ENCODE measurements around the gene SPTBN4. TPM values are rescaled to one million over a fixed set of nuclear protein-coding genes. Genes with fewer than 3 reads are reported as not detected.
"Not testable (repeated sequence)": the region's sequence is repeated elsewhere in the genome, so short reads cannot be mapped to it uniquely, and the experiment has no call there.

Gene SPTBN4
- total RNA-seq, 2 experiments from 2014 or later, result 0.47 TPM; not detected in 1

DNA sequence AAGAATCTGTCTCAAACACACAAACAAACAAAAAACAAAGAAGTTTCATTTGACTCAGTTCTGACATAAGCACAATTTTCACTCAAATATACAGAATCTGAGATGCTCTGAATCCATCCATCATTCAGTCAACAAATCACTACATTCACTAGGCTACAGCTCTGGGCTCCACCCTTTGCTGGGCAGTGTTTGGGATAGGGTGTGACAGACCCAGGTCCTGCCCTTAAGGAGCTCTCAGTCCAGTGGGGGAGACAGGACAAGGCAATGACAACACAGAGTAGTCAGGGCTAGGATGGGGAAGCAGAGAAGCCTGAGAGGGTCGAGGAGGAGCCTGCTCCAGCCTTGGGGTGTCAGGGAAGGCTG, 45.3 kb downstream of the SPTBN4 start:
- Mint-ChIP-seq H3K27me3 (ENCODE audit: low read depth) (peaks cover 43% of the 10 kb centered on the region), H3K36me3 (ENCODE audit: low read depth) (no peaks in the 10 kb centered on the region), H3K27ac (no peak overlapping the region), H3K9me3 (ENCODE audit: insufficient read depth) (no peaks in the 10 kb centered on the region), H3K4me1 (ENCODE audit: low read depth) (peaks cover 2% of the 10 kb centered on the region), H3K4me3 (no peak overlapping the region)
- POLR2A ChIA-PET, result no interaction called here
- CTCF ChIA-PET, result interaction anchor here (1.5 kb wide), 1 partner anchor 37 kb away, joined by 5 read pairs; no protein-coding TSS in a partner anchor
- no peak for ATAC-seq
- DNase-seq, result no peak

DNA sequence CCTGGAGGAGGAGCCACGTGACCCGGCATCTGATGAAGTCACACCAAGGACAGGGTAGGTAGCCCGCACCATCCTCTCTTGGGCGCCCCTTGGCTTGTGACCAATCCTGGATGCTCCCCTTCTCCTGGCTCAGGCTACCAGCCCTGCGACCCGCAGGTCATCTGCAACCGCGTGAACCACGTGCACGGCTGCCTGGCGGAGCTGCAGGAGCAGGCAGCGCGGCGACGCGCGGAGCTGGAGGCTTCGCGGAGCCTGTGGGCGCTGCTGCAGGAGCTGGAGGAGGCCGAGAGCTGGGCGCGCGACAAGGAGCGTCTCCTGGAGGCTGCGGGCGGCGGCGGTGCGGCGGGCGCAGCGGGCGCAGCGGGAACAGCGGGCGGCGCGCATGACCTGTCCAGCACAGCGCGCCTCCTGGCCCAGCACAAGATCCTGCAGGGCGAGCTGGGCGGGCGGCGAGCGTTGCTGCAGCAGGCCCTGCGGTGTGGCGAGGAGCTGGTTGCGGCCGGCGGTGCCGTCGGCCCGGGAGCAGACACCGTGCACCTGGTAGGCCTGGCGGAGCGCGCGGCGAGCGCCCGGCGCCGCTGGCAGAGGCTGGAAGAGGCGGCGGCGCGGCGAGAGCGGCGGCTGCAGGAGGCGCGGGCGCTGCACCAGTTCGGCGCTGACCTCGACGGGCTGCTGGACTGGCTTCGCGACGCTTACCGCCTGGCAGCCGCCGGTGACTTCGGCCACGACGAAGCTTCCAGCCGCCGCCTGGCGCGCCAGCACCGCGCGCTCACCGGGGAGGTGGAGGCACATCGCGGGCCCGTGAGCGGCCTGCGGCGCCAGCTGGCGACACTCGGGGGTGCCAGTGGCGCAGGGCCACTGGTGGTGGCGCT, 45.9 kb downstream of the SPTBN4 start:
- ChIA-PET CTCF (interaction anchor here (0.9 to 1.5 kb wide), 3 partner anchors 37 to 207 kb away, joined by 3 to 5 read pairs (median 3); no protein-coding TSS in a partner anchor), POLR2A (no interaction called here)
- DNase-seq, result no peak
- Mint-ChIP-seq H3K4me1 (ENCODE audit: low read depth) (peaks cover 2% of the 10 kb centered on the region), H3K27me3 (ENCODE audit: low read depth) (peaks cover 45% of the 10 kb centered on the region), H3K9me3 (ENCODE audit: insufficient read depth) (no peaks in the 10 kb centered on the region), H3K36me3 (ENCODE audit: low read depth) (no peaks in the 10 kb centered on the region), H3K27ac (no peak overlapping the region), H3K4me3 (no peak overlapping the region)
- peak; percentile 55 for ATAC-seq

DNA sequence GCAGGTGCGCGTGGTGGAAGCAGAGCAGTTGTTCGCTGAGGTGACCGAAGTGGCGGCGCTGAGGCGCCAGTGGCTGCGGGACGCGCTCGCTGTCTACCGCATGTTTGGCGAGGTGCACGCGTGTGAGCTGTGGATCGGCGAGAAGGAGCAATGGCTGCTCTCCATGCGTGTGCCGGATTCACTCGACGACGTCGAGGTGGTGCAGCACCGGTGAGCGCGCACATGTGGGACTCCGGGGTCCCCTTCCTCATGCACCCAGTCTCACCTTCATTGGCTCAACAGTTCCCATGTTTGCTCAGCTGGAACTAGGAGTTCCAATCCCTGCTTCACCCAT, 46.5 kb downstream of the SPTBN4 start:
- Mint-ChIP-seq H3K4me1 (ENCODE audit: low read depth) (peaks cover 2% of the 10 kb centered on the region), H3K27me3 (ENCODE audit: low read depth) (peaks cover 45% of the 10 kb centered on the region), H3K9me3 (ENCODE audit: insufficient read depth) (no peaks in the 10 kb centered on the region), H3K36me3 (ENCODE audit: low read depth) (no peaks in the 10 kb centered on the region), H3K27ac (no peak overlapping the region), H3K4me3 (no peak overlapping the region)
- ChIA-PET CTCF (interaction anchor here (0.9 to 1.3 kb wide), 2 partner anchors 71 to 208 kb away, joined by 3 read pairs; no protein-coding TSS in a partner anchor), POLR2A (no interaction called here)
- DNase-seq (no peak), ATAC-seq (no peak)

DNA sequence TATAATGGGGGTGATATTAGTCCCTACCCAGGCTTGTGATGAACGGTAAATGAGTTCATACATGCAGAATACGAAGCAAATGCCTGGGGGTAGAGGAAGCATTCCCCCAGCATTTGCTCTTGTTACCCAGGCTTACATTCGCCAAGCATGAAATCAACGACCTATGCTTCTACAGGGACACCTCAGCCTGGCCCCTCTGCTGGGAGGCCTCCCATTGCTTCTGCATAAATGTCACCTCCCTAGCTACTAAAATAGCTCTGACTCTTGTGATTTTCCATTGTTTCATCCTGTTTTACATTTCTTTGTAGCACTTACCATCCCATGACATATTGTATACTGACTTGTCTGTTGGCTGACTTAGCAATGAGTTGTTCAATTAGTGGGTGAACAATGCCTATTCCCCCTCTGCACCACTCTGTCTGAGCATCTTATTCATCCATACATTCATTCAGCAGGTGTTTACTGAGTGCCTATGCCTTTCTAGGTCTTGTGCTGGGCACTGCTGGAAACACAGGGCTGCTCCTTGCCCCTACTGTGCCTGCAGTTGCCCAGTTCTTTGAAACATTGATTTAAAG, 47.0 kb downstream of the SPTBN4 start:
- Mint-ChIP-seq H3K27ac (no peak overlapping the region), H3K27me3 (ENCODE audit: low read depth) (peaks cover 42% of the 10 kb centered on the region), H3K4me3 (no peak overlapping the region), H3K4me1 (ENCODE audit: low read depth) (peaks cover 2% of the 10 kb centered on the region), H3K9me3 (ENCODE audit: insufficient read depth) (no peaks in the 10 kb centered on the region), H3K36me3 (ENCODE audit: low read depth) (no peaks in the 10 kb centered on the region)
- no peak for ATAC-seq
- DNase-seq, result no peak
- CTCF ChIA-PET, result interaction anchor here (1.3 kb wide), 1 partner anchor 208 kb away, joined by 3 read pairs; no protein-coding TSS in a partner anchor
- POLR2A ChIA-PET, result no interaction called here

DNA sequence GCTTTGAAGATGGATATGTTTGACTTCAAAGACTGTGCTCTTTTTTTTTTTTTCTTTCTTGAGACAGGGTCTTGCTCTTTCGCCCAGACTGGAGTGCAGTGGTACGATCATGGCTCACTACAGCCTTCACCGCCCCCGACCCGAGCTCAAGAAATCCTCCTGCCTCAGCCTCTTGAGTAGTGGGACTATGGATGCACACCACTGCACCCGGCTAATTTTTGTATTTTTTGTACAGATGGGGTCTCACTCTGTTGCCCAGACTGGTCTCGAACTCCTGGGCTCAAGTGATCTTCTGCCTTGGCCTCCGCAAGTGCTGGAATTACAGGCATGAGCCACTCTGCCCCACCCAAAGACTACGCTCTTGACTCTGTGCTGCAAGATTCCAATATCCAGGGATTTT, 50.4 kb downstream of the SPTBN4 start:
- DNase-seq (no peak), ATAC-seq (no peak)
- Mint-ChIP-seq H3K9me3 (ENCODE audit: insufficient read depth) (no peaks in the 10 kb centered on the region), H3K4me3 (no peak overlapping the region), H3K36me3 (ENCODE audit: low read depth) (no peaks in the 10 kb centered on the region), H3K27me3 (ENCODE audit: low read depth) (peaks cover 38% of the 10 kb centered on the region), H3K27ac (no peak overlapping the region), H3K4me1 (ENCODE audit: low read depth) (no peaks in the 10 kb centered on the region)
- CTCF ChIA-PET, result no interaction called here
- POLR2A ChIA-PET, result no interaction called here

DNA sequence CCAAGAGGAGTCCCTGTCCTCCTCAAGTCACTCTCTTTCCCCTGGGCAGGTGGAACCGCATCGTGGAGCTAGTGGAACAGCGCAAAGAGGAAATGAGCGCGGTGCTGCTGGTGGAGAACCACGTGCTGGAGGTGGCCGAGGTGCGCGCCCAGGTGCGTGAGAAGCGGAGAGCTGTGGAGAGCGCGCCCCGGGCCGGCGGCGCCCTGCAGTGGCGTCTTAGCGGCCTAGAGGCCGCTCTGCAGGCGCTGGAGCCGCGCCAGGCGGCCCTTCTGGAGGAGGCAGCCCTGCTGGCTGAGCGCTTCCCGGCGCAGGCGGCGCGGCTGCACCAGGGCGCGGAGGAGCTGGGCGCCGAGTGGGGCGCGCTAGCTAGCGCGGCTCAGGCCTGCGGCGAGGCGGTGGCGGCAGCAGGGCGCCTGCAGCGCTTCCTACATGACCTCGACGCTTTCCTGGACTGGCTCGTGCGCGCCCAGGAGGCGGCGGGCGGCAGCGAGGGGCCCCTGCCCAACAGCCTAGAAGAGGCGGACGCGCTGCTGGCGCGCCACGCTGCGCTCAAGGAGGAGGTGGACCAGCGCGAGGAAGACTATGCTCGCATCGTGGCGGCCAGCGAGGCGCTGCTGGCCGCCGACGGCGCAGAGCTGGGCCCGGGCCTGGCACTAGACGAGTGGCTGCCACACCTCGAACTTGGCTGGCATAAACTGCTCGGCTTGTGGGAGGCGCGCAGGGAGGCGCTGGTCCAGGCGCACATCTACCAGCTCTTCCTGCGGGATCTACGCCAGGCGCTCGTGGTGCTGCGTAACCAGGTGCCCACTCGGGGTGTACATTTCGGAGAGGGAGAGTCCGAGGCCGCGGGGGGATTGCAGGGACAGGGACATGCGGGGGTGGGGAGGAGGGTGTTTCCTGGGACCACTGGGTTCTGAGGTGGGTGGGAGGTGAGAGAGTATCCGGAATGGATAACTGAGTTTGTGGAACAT, 52.8 kb downstream of the SPTBN4 start:
- DNase-seq (no peak), ATAC-seq (no peak)
- no peaks in the 10 kb centered on the region for H3K4me1 Mint-ChIP-seq (ENCODE audit: low read depth)
- no peaks in the 10 kb centered on the region for H3K36me3 Mint-ChIP-seq (ENCODE audit: low read depth)
- H3K27me3 Mint-ChIP-seq (ENCODE audit: low read depth), result peaks cover 23% of the 10 kb centered on the region
- no peak overlapping the region for H3K4me3 Mint-ChIP-seq
- no peak overlapping the region for H3K27ac Mint-ChIP-seq
- CTCF ChIA-PET, result interaction anchor here (0.8 to 1.1 kb wide), 2 partner anchors 29 to 115 kb away, joined by 3 read pairs; no protein-coding TSS in a partner anchor
- no peaks in the 10 kb centered on the region for H3K9me3 Mint-ChIP-seq (ENCODE audit: insufficient read depth)
- POLR2A ChIA-PET, result interaction anchor here (0.7 kb wide), 1 partner anchor 193 kb away, joined by 3 read pairs; no protein-coding TSS in a partner anchor

DNA sequence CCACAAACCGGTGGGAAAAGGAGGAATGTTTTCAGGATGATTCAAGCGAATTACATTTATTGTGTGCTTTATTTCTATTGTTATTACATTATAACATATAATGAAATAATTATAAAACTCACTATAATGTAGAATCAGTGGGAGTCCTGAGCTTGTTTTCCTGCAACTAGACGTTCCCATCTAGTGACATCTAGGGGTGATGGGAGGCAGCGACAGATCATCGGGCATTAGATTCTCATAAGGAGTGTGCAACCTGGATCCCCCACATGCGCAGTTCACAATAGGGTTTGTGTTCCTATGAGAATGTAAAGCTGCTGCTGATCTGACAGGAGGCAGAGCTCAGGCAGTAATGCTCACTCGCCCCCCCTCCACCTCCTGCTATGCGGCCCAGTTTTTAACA, 54.5 kb downstream of the SPTBN4 start:
- H3K9me3 Mint-ChIP-seq (ENCODE audit: insufficient read depth), result no peaks in the 10 kb centered on the region
- ATAC-seq (no peak), DNase-seq (no peak)
- H3K27me3 Mint-ChIP-seq (ENCODE audit: low read depth), result peaks cover 24% of the 10 kb centered on the region
- H3K4me1 Mint-ChIP-seq (ENCODE audit: low read depth), result no peaks in the 10 kb centered on the region
- H3K4me3 Mint-ChIP-seq, result no peak overlapping the region
- H3K36me3 Mint-ChIP-seq (ENCODE audit: low read depth), result no peaks in the 10 kb centered on the region
- POLR2A ChIA-PET, result no interaction called here
- CTCF ChIA-PET, result interaction anchor here (0.5 to 1.6 kb wide), 6 partner anchors 13 to 216 kb away, joined by 3 to 7 read pairs (median 4); no protein-coding TSS in a partner anchor
- H3K27ac Mint-ChIP-seq, result no peak overlapping the region

DNA sequence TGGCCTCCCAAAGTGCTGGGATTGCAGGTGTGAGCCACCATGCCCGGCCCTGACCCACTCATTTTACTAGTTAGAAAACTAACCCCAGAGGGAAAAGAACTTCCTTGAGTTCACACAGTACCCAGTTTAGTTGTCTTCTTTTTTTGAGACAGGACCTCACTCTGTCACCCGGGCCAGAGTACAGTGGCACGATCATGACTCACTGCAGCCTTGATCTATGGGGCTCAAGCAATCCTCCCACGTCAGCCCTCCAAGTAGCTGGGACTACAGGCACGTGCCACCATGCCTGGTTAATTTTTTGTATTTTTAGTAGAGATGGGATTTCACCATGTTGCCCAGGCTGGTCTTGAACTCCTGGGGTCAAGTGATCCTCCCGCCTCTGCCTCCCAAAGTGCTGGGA, 55.1 kb downstream of the SPTBN4 start:
- POLR2A ChIA-PET; DNase-seq; H3K27ac Mint-ChIP-seq; ATAC-seq; H3K4me3 Mint-ChIP-seq; H3K9me3 Mint-ChIP-seq (ENCODE audit: insufficient read depth); H3K4me1 Mint-ChIP-seq (ENCODE audit: low read depth); H3K36me3 Mint-ChIP-seq (ENCODE audit: low read depth): not testable (repeated sequence)
- peaks cover 22% of the 10 kb centered on the region for H3K27me3 Mint-ChIP-seq (ENCODE audit: low read depth)
- CTCF ChIA-PET, result interaction anchor here (1.2 to 1.6 kb wide), 4 partner anchors 14 to 217 kb away, joined by 3 to 7 read pairs (median 4); no protein-coding TSS in a partner anchor

DNA sequence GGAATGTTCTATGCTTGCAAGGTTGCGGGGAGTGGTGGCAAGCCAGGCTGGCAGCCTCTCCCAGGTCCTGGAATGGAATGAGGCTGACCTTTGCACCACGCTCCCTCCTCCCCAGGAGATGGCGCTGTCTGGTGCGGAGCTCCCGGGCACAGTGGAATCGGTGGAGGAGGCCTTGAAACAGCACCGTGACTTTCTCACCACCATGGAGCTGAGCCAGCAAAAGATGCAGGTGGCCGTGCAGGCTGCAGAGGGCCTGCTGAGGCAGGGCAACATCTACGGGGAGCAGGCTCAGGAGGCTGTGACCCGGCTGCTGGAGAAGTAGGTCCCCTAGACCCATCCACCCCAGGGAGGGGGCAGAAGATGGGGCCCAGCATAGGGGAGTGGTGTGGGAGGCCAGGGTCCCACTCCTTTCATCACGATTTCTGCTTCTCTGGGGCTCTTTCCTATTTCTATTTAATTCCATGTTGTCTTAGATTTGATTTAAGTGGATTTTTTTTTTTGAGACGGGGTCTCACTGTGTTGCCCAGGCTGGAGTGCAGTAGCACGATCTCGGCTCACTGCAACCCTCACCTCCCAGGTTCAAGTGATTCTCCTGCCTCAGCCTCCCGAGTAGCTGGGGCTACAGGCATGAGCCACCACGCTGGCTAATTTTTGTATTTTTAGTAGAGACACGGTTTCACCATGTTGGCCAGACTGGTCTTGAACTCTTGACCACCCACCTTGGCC, 56.7 kb downstream of the SPTBN4 start:
- H3K27me3 Mint-ChIP-seq (ENCODE audit: low read depth), result peaks cover 18% of the 10 kb centered on the region
- H3K4me1 Mint-ChIP-seq (ENCODE audit: low read depth), result no peaks in the 10 kb centered on the region
- POLR2A ChIA-PET, result no interaction called here

DNA sequence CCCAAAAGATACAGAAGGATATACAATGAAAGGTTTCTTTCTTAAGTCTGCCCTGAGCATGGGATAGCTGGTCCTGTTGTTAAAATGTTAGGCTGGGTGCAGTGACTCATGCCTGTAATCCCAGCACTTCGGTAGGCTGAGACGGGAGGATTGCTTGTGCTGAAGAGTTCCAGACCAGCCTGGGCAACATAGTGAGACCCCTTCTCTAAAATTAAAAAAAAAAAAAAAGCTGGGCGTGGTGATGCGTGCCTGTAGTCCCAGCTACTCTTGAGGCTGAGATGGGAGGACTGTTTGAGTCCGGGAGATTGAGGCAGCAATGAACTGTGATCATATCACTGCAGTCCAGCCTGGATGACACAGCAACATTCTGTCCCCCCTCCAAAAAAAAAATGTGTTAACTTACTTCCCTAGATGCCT, 57.3 kb downstream of the SPTBN4 start:
- no peaks in the 10 kb centered on the region for H3K36me3 Mint-ChIP-seq (ENCODE audit: low read depth)
- H3K27ac Mint-ChIP-seq, result no peak overlapping the region
- H3K9me3 Mint-ChIP-seq (ENCODE audit: insufficient read depth), result no peaks in the 10 kb centered on the region
- DNase-seq (no peak), ATAC-seq (no peak)
- ChIA-PET POLR2A (no interaction called here), CTCF (interaction anchor here (0.9 to 1.4 kb wide), 10 partner anchors 8 to 219 kb away, joined by 3 to 14 read pairs (median 4); no protein-coding TSS in a partner anchor)
- H3K4me3 Mint-ChIP-seq, result no peak overlapping the region
- peaks cover 16% of the 10 kb centered on the region for H3K27me3 Mint-ChIP-seq (ENCODE audit: low read depth)
- peaks cover 4% of the 10 kb centered on the region for H3K4me1 Mint-ChIP-seq (ENCODE audit: low read depth)

More for the DNA sequence above, 56.7 kb downstream of the SPTBN4 start:
- H3K27ac Mint-ChIP-seq, result no peak overlapping the region
- no peaks in the 10 kb centered on the region for H3K9me3 Mint-ChIP-seq (ENCODE audit: insufficient read depth)
- H3K36me3 Mint-ChIP-seq (ENCODE audit: low read depth), result no peaks in the 10 kb centered on the region
- H3K4me3 Mint-ChIP-seq, result no peak overlapping the region
- DNase-seq, result peak; percentile 57
- CTCF ChIA-PET, result interaction anchor here (0.7 to 1.4 kb wide), 17 partner anchors 9 to 218 kb away, joined by 3 to 14 read pairs (median 3); partner anchors contain the start of genes BLVRB and LTBP4
- ATAC-seq, result peak; percentile 81

DNA sequence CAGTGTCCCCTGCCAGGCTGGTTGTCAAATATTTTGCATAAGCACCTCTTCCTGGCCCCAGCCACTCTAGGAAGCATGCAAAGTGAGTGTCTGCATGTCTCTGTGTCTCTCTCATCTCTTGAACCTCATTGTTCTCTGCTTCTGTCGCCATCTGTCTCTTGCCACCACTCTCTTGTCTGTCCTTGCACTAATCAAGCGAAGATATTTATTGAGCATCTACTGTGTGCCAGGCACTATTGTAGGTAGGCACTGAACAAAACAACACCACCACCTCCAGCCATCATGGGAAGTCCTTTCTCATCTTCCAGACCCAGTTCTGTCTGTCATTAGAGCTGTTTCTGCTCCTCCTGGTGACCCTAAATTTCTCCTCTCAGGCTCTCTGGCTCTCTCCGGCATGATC, 57.9 kb downstream of the SPTBN4 start:
- ATAC-seq, result no peak
- H3K27me3 Mint-ChIP-seq (ENCODE audit: low read depth), result peaks cover 17% of the 10 kb centered on the region
- H3K4me3 Mint-ChIP-seq, result no peak overlapping the region
- H3K4me1 Mint-ChIP-seq (ENCODE audit: low read depth), result peaks cover 7% of the 10 kb centered on the region
- DNase-seq, result no peak
- ChIA-PET POLR2A (no interaction called here), CTCF (interaction anchor here (1.3 kb wide), 1 partner anchor 27 kb away, joined by 4 read pairs; no protein-coding TSS in a partner anchor)
- H3K9me3 Mint-ChIP-seq (ENCODE audit: insufficient read depth), result no peaks in the 10 kb centered on the region
- no peaks in the 10 kb centered on the region for H3K36me3 Mint-ChIP-seq (ENCODE audit: low read depth)
- H3K27ac Mint-ChIP-seq, result no peak overlapping the region
